HepG2 (cell line): Measurements from ENCODE around the gene CMIP. TPM values are rescaled to one million over a fixed set of nuclear protein-coding genes. Genes with fewer than 3 reads are reported as not detected.

Experiments used
- ATAC-seq: fragments of 200-7000 bp; cut with Tn5 transposase; 3 replicates; pipeline ENCODE4 v1.9.1; 2020; ENCODE audit warnings: mild to moderate bottlenecking, moderate library complexity
- BruUV-seq: library from RNA; stranded (reverse); fragments of 400-500 nt; replicated peaks from 2 replicates; lab custom pipeline; 2021; lab: Mats Ljungman, UMichigan
- CTCF ChIA-PET: fragments of 300-600 bp; formaldehyde crosslinking; extraction: SDS; loops from one replicate; lab custom pipeline; 2021; ENCODE audit warnings: low total read pairs, inconsistent platforms, low intra/inter-chr PET ratio; lab: Yijun Ruan, JAX
- POLR2A ChIA-PET: fragments of 350-600 bp; sonication (Branson Sonifier 250); formaldehyde crosslinking; loops from one replicate; lab custom pipeline; 2020; ENCODE audit warnings: antibody characterized with exemption, inconsistent platforms; lab: Yijun Ruan, JAX
- DNase-seq: peaks from one replicate; pipeline ENCODE4 v3.0.0-alpha.2; 2015; ENCODE audit warnings: low spot score
- FAIRE-seq: peaks from 3 replicates; lab custom pipeline; 2011; peaks lifted over from hg19 to GRCh38; lab: Jason Lieb, UNC
- H2AFZ ChIP-seq: one replicate; pipeline ENCODE4 v1.6.1; 2011; ENCODE audit warnings: low read length, inconsistent platforms
- H3K27ac ChIP-seq: fragments of 300-600 bp; 3 replicates; pipeline ENCODE4 v1.8.0; 2011; ENCODE audit warnings: mixed run types, mild to moderate bottlenecking, mixed read lengths, low read length, inconsistent platforms; ENCODE audit not compliant: insufficient read depth; ENCODE audit errors: extremely low read length
- H3K27me3 ChIP-seq, 2 experiments: fragments of 200-600 bp in 1 of 2; 2 replicates in 1 of 2; 3 replicates in 1 of 2; pipeline versions ENCODE4 v1.6.0 to v1.8.0; 2011; ENCODE audit warnings: low read length in 2 of 2, mild to moderate bottlenecking in 2 of 2, moderate library complexity in 2 of 2, inconsistent platforms in 1 of 2; ENCODE audit not compliant: insufficient read depth in 2 of 2, control insufficient read depth in 1 of 2
- H3K36me3 ChIP-seq, 2 experiments: fragments of 200-600 bp in 1 of 2; replicated peaks in 1 of 2; 2 replicates in 1 of 2; 3 replicates in 1 of 2; pipeline versions ENCODE4 v1.5.1 to v1.8.0; 2011; ENCODE audit warnings: low read length in 2 of 2, inconsistent platforms in 1 of 2; ENCODE audit not compliant: insufficient read depth in 2 of 2, control insufficient read depth in 1 of 2
- H3K4me1 ChIP-seq: 2 replicates; pipeline ENCODE4 v1.5.1; 2012; ENCODE audit warnings: low read length, inconsistent platforms; ENCODE audit not compliant: insufficient read depth
- H3K4me2 ChIP-seq: 2 replicates; pipeline ENCODE4 v1.6.0; 2011; ENCODE audit warnings: low read depth, low read length, inconsistent platforms
- H3K4me3 ChIP-seq, 3 experiments: fragments of 200-600 bp in 1 of 3; sonication (generic), shearing (Covaris generic) in 1 of 3; replicated peaks in 1 of 3; 2 replicates each; pipeline ENCODE4 v1.5.1; 2011 to 2016; ENCODE audit warnings: low read length in 3 of 3, inconsistent platforms in 2 of 3, low read depth in 2 of 3, mild to moderate bottlenecking in 2 of 3, control low read depth in 1 of 3, mixed read lengths in 1 of 3; ENCODE audit not compliant: insufficient read depth in 1 of 3
- H3K79me2 ChIP-seq: one replicate; pipeline ENCODE4 v1.6.1; 2011; ENCODE audit warnings: low read length, inconsistent platforms; ENCODE audit not compliant: insufficient read depth
- H3K9ac ChIP-seq: 2 replicates; pipeline ENCODE4 v1.6.0; 2011; ENCODE audit warnings: mild to moderate bottlenecking, low read depth, low read length, inconsistent platforms; ENCODE audit not compliant: insufficient read depth
- H3K9me3 ChIP-seq: 2 replicates; pipeline ENCODE4 v1.5.1; 2012; ENCODE audit warnings: mild to moderate bottlenecking, low read length
- H4K20me1 ChIP-seq: 2 replicates; pipeline ENCODE4 v1.6.0; 2011; ENCODE audit warnings: inconsistent platforms, mild to moderate bottlenecking, low read length, moderate library complexity; ENCODE audit not compliant: insufficient read depth
- ELF3 ChIP-seq: IDR thresholded peaks from 2 replicates; pipeline ENCODE4 v1.6.1; 2016; ENCODE audit warnings: missing genetic modification reagents, missing compliant biosample characterization
- RARG ChIP-seq: sonication (generic); formaldehyde crosslinking; IDR thresholded peaks from 2 replicates; pipeline ENCODE4 v1.4.0; 2020; ENCODE audit warnings: low read depth, mild to moderate bottlenecking, missing genetic modification reagents
- ZFP91 ChIP-seq: sonication (generic); formaldehyde crosslinking; IDR thresholded peaks from 2 replicates; pipeline ENCODE4 v1.9.0; 2022; ENCODE audit warnings: missing genetic modification reagents, mild to moderate bottlenecking, borderline replicate concordance
- ZNF121 ChIP-seq: sonication (generic); formaldehyde crosslinking; IDR thresholded peaks from 2 replicates; pipeline ENCODE4 v1.5.0; 2020; ENCODE audit warnings: mild to moderate bottlenecking, missing genetic modification reagents
- ZNF570 ChIP-seq: sonication (generic); formaldehyde crosslinking; IDR thresholded peaks from 2 replicates; pipeline ENCODE4 v1.4.0; 2020; ENCODE audit warnings: mild to moderate bottlenecking, missing genetic modification reagents, borderline replicate concordance
- ZNF770 ChIP-seq: sonication (generic); formaldehyde crosslinking; IDR thresholded peaks from 2 replicates; pipeline ENCODE4 v1.5.0; 2020; ENCODE audit warnings: mild to moderate bottlenecking, missing genetic modification reagents
- WGBS: methylation state at CpG from one replicate; pipeline ENCODE4 v1.1.6; 2017; ENCODE audit warnings: low lambda C conversion rate; 5-methylcytosine and 5-hydroxymethylcytosine counted together
- in situ Hi-C: cut with HindIII; loops from 2 replicates; pipeline ENCODE4 v1.10.0; 2017; ENCODE audit warnings: low pct_unique_long_range_greater_than_20kb; ENCODE audit not compliant: extremely low pct_ligation_motif_present
- intact Hi-C: fragments of 100-400 bp; cut with micrococcal nuclease; formaldehyde crosslinking; loops from one replicate; pipeline ENCODE4 v1.10.0; 2022; ENCODE audit not compliant: unreplicated experiment
- polyA plus RNA-seq, 8 experiments: library from polyadenylated mRNA; depleted of rRNA in 3 of 8; stranded (reverse) in 7 of 8; unstranded in 1 of 8; fragments of >200 nt; fragmentation: Illumina TruSeq in 4 of 8; extraction: Trizol in 4 of 8; gene quantifications; 2 replicates each; pipeline versions ENCODE4 v1.2.1 to v1.2.3, GENCODE V29; 2011 to 2016; ENCODE audit warnings: low read depth in 4 of 8, missing spikeins in 1 of 8, mixed read lengths in 1 of 8; ENCODE audit not compliant: insufficient read depth in 1 of 8
- total RNA-seq, 5 experiments: library from RNA; depleted of rRNA; stranded (reverse); fragments of >200 nt; fragmentation: Illumina TruSeq; extraction: Trizol; gene quantifications; 2 replicates each; pipeline ENCODE4 v1.2.3, GENCODE V29; 2016; ENCODE audit warnings: low read depth in 1 of 5
- TF ChIP-seq, protein P1 (sequence below): IDR thresholded peaks from 2 replicates; pipeline ENCODE4 v1.6.1; 2016; ENCODE audit warnings: mild to moderate bottlenecking, missing biosample characterization, missing genetic modification reagents

CMIP gene
- total and polyA plus RNA-seq, 2 of the 13 experiments (the other 11 are each of a cell fraction or from before 2014, with no cell fraction given), result 10.9 to 18.1 TPM

DNA sequence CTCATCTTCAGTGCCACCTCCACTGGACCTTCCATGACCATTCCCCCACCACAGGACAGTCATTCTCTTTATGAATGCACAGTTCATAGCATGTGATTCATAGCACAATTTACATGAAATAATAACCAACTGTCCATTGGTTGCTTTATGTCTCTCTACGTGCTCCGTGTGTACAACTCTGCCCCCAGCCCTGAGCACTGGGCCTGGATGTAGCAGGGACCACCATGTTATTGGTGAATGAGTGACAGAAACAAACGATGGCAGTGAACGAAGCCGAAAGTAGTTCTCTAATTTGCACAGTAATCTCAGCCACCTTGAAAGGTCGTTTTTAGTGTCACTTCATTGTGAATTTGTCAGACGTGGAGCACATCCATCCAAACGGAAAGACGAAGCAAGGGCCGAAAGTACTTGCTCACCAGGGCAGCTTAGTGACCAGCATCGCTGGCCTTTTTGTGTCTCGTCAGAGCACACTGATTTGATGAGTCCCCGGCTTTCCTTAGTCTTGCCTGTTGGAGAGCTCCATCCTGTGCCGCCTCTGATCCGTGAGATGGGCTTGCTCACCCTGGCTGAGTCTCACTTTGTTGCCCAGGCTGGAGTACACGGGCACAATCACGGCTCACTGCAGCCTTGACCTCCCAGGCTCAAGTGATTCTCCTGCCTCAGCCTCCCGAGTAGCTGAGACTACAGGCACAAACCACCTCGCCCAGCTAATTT is 95.3 kb downstream of the CMIP start:
- intact Hi-C loops (loop anchor here (5.0 kb wide), 1 partner anchor 138 kb away; no protein-coding TSS in a partner anchor), in situ Hi-C loops (no loop called here)
- Histone ChIP-seq H3K4me2 (no peak overlapping the region), H3K9ac (no peak overlapping the region), H3K4me1 (peaks cover 100% of the 10 kb centered on the region), H4K20me1 (peaks cover 50% of the 10 kb centered on the region; the same call in 1 of the 2 replicates), H3K9me3 (no peaks in the 10 kb centered on the region), H3K27ac (peak overlapping the region; percentile 12), H3K4me3 (no peak overlapping the region), H3K79me2 (peaks cover 97% of the 10 kb centered on the region), H3K27me3 (no peaks in the 10 kb centered on the region), H3K36me3 (peaks cover 9 to 28% of the 10 kb centered on the region in 2 experiments; a peak in 4 of 5 replicates), H2AFZ (no peak overlapping the region)
- 0 out of 2 replicates have a peak, but pooled peaks have one; percentile 20 for TF ChIP-seq ZNF121
- TF ChIP-seq ZFP91, result peak; percentile 49; the same call in 1 of the 2 replicates
- TF ChIP-seq, protein P1, sequence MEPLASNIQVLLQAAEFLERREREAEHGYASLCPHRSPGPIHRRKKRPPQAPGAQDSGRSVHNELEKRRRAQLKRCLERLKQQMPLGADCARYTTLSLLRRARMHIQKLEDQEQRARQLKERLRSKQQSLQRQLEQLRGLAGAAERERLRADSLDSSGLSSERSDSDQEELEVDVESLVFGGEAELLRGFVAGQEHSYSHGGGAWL (CRISPR knock-in tag), result no peak
- no peak for TF ChIP-seq RARG (CRISPR knock-in tag)
- 0 out of 2 replicates have a peak, but pooled peaks have one; percentile 64 for TF ChIP-seq ZNF770 (CRISPR knock-in tag)
- TF ChIP-seq ZNF570 (CRISPR knock-in tag), result no peak
- no peak for TF ChIP-seq ELF3 (CRISPR knock-in tag)
- POLR2A ChIA-PET, result interaction anchor here (1.5 kb wide), 1 partner anchor 9 kb away, joined by 3 read pairs; no protein-coding TSS in a partner anchor
- DNase-seq, result no peak
- CTCF ChIA-PET, result no interaction called here
- no TSS peak for BruUV-seq
- FAIRE-seq, result no peak
- ATAC-seq, result no peak
- WGBS, result 94% methylated on average over 19 of the region's 19 CpGs
